HepG2 (cell line): ENCODE results near the gene GATD1. TPM values are rescaled to one million over a fixed set of nuclear protein-coding genes. Genes with fewer than 3 reads are reported as not detected.
A peak's percentile ranks its signal among the peaks of the same experiment; 100 is the strongest.

Experiments used
- BCL3 ChIP-seq: sonication (generic); formaldehyde crosslinking; IDR thresholded peaks from 2 replicates; pipeline ENCODE4 v1.5.1; 2020; ENCODE audit warnings: mild to moderate bottlenecking, missing genetic modification reagents, moderate library complexity
- CBX2 ChIP-seq, 2 experiments: fragments of 200-600 bp in 1 of 2; sonication (generic); formaldehyde crosslinking in 1 of 2; IDR thresholded peaks; 2 replicates each; pipeline versions ENCODE4 v1.7.0 to v1.8.1; 2018 to 2022; ENCODE audit warnings: low read depth in 2 of 2, low read length in 1 of 2, mild to moderate bottlenecking in 1 of 2, missing genetic modification reagents in 1 of 2
- DBP ChIP-seq: sonication (generic); formaldehyde crosslinking; IDR thresholded peaks from 2 replicates; pipeline ENCODE4 v1.4.0; 2020; ENCODE audit warnings: missing genetic modification reagents; ENCODE audit errors: not compliant biosample characterization
- GPN1 ChIP-seq: sonication (generic); formaldehyde crosslinking; IDR thresholded peaks from 2 replicates; pipeline ENCODE4 v1.5.1; 2020; ENCODE audit warnings: missing genetic modification reagents, borderline replicate concordance
- HOMEZ ChIP-seq: IDR thresholded peaks from 2 replicates; pipeline ENCODE4 v1.6.1; 2016; ENCODE audit warnings: low read depth
- MAFK ChIP-seq, 2 experiments: IDR thresholded peaks in 1 of 2; conservative IDR thresholded peaks in 1 of 2; 2 replicates each; pipeline ENCODE4 v1.6.1; 2011; ENCODE audit warnings: improper control_type of control experiment in 2 of 2, low read length in 2 of 2
- MTA1 ChIP-seq: sonication (generic); formaldehyde crosslinking; IDR thresholded peaks from 2 replicates; pipeline ENCODE4 v1.4.0; 2020; ENCODE audit warnings: missing genetic modification reagents, mild to moderate bottlenecking, borderline replicate concordance
- ZBTB25 ChIP-seq: IDR thresholded peaks from 2 replicates; pipeline ENCODE4 v1.6.1; 2018; ENCODE audit warnings: missing genetic modification reagents
- ZBTB7A ChIP-seq: sonication (generic); formaldehyde crosslinking; IDR thresholded peaks from 2 replicates; pipeline ENCODE4 v1.8.0; 2022; ENCODE audit warnings: mild to moderate bottlenecking, missing genetic modification reagents
- ZFP36 ChIP-seq: fragments of 150-350 bp; IDR thresholded peaks from 2 replicates; pipeline ENCODE4 v1.6.1; 2018; ENCODE audit warnings: borderline replicate concordance, low read length, low read depth; ENCODE audit not compliant: partially characterized antibody
- ZFP36L2 ChIP-seq: sonication (generic); formaldehyde crosslinking; IDR thresholded peaks from 2 replicates; pipeline ENCODE4 v1.4.0; 2020; ENCODE audit warnings: missing genetic modification reagents
- ZFP41 ChIP-seq: sonication (generic); formaldehyde crosslinking; IDR thresholded peaks from 2 replicates; pipeline ENCODE4 v1.4.0; 2020; ENCODE audit warnings: mild to moderate bottlenecking, missing genetic modification reagents, borderline replicate concordance
- ZNF121 ChIP-seq: sonication (generic); formaldehyde crosslinking; IDR thresholded peaks from 2 replicates; pipeline ENCODE4 v1.5.0; 2020; ENCODE audit warnings: mild to moderate bottlenecking, missing genetic modification reagents
- ZNF224 ChIP-seq: sonication (generic); formaldehyde crosslinking; IDR thresholded peaks from 2 replicates; pipeline ENCODE4 v1.5.0; 2020; ENCODE audit warnings: mild to moderate bottlenecking, missing genetic modification reagents
- ZNF367 ChIP-seq: sonication (generic); formaldehyde crosslinking; IDR thresholded peaks from 2 replicates; pipeline ENCODE4 v1.4.0; 2020; ENCODE audit warnings: missing genetic modification reagents, borderline replicate concordance
- ZNF574 ChIP-seq: sonication (generic); formaldehyde crosslinking; IDR thresholded peaks from 2 replicates; pipeline ENCODE4 v1.4.0; 2020; ENCODE audit warnings: missing genetic modification reagents
- ZNF691 ChIP-seq: sonication (generic); formaldehyde crosslinking; IDR thresholded peaks from 2 replicates; pipeline ENCODE4 v1.4.0; 2020; ENCODE audit warnings: missing genetic modification reagents, low read depth, mild to moderate bottlenecking, borderline replicate concordance
- ZNF772 ChIP-seq: sonication (generic); formaldehyde crosslinking; IDR thresholded peaks from 2 replicates; pipeline ENCODE4 v1.5.0; 2020; ENCODE audit warnings: mild to moderate bottlenecking, missing genetic modification reagents
- polyA plus RNA-seq, 8 experiments: library from polyadenylated mRNA; depleted of rRNA in 3 of 8; stranded (reverse) in 7 of 8; unstranded in 1 of 8; fragments of >200 nt; fragmentation: Illumina TruSeq in 4 of 8; extraction: Trizol in 4 of 8; gene quantifications; 2 replicates each; pipeline versions ENCODE4 v1.2.1 to v1.2.3, GENCODE V29; 2011 to 2016; ENCODE audit warnings: low read depth in 4 of 8, missing spikeins in 1 of 8, mixed read lengths in 1 of 8; ENCODE audit not compliant: insufficient read depth in 1 of 8
- total RNA-seq, 5 experiments: library from RNA; depleted of rRNA; stranded (reverse); fragments of >200 nt; fragmentation: Illumina TruSeq; extraction: Trizol; gene quantifications; 2 replicates each; pipeline ENCODE4 v1.2.3, GENCODE V29; 2016; ENCODE audit warnings: low read depth in 1 of 5

The GATD1 gene
- total and polyA plus RNA-seq, 2 of the 13 experiments (the other 11 are each of a cell fraction or from before 2014, with no cell fraction given): 31.3 to 60.5 TPM

- TF ChIP-seq ZFP36L2 (CRISPR knock-in tag) (no peak), ZNF121 (CRISPR knock-in tag) (no peak), ZBTB25 (CRISPR knock-in tag) (no peak), MAFK (conservative IDR thresholded peaks at IDR 0.05 in 1 of 2, IDR thresholded peaks at IDR 0.05 in 1 of 2; ENCODE audit: low read length in 2 of 2) (no peak), ZNF691 (CRISPR knock-in tag) (0 out of 2 replicates have a peak, but pooled peaks have one; percentile 16), ZFP36 (no peak), MTA1 (CRISPR knock-in tag) (peak; percentile 2; the same call in 1 of the 2 replicates), BCL3 (CRISPR knock-in tag) (no peak), HOMEZ (no peak; the same call in 1 of the 2 replicates), ZNF772 (no peak), ZNF367 (no peak), CBX2 (IDR thresholded peaks at IDR 0.05; ENCODE audit: low read depth, low read length) (no peak), CBX2 (CRISPR knock-in tag; IDR thresholded peaks at IDR 0.05; ENCODE audit: low read depth) (no peak), ZBTB7A (CRISPR knock-in tag) (no peak), ZNF224 (CRISPR knock-in tag) (no peak), DBP (CRISPR knock-in tag) (no peak), ZNF574 (CRISPR knock-in tag) (peak; percentile 13; the same call in 1 of the 2 replicates), GPN1 (CRISPR knock-in tag) (no peak), ZFP41 (CRISPR knock-in tag) (no peak)
These were observed 18.6 kb upstream of the GATD1 start (continued) for GRCh38 chr11:795634-796564.
